Thyroid gland (tissue), 4 donors: ENCODE data around the gene NBEAL1. TPM values are rescaled to one million over a fixed set of nuclear protein-coding genes. Genes with fewer than 3 reads are reported as not detected.

Source experiments
- DNase-seq, 2 donors: peaks; one replicate each; pipeline ENCODE4 v3.0.0-alpha.2; 2019
- H3K27ac ChIP-seq, 3 donors: fragments of 200-600 bp; sonication (generic); 1 replicate in 2 of 3; 2 replicates in 1 of 3; pipeline ENCODE4 v1.5.1; 2016 to 2019; ENCODE audit warnings: mild to moderate bottlenecking in 1 of 3, moderate library complexity in 1 of 3
- H3K27me3 ChIP-seq: fragments of 200-600 bp; sonication (generic); one replicate; pipeline ENCODE4 v1.5.1; 2019
- H3K36me3 ChIP-seq, 2 donors: fragments of 200-600 bp; sonication (generic); one replicate each; pipeline ENCODE4 v1.5.1; 2016 to 2019
- H3K4me1 ChIP-seq, 2 donors: fragments of 200-600 bp; sonication (generic); one replicate each; pipeline ENCODE4 v1.5.1; 2017 to 2019
- H3K4me3 ChIP-seq, 3 donors: fragments of 200-600 bp; sonication (generic); replicated peaks in 1 of 3; 1 replicate in 2 of 3; 2 replicates in 1 of 3; pipeline ENCODE4 v1.5.1; 2016; ENCODE audit warnings: mild to moderate bottlenecking in 1 of 3
- H3K9me3 ChIP-seq: fragments of 200-600 bp; sonication (generic); one replicate; pipeline ENCODE4 v1.5.1; 2017
- POLR2A ChIP-seq, 2 donors: fragments of 450-650 bp; IDR thresholded peaks; one replicate each; pipeline ENCODE4 v1.6.1; 2017; ENCODE audit warnings: antibody characterized with exemption in 2 of 2, mild to moderate bottlenecking in 2 of 2, moderate library complexity in 1 of 2
- WGBS, 2 donors: methylation state at CpG; one replicate each; pipeline ENCODE4 v1.1.5; 2017; 5-methylcytosine and 5-hydroxymethylcytosine counted together
- intact Hi-C: fragments of 100-400 bp; cut with DNase I; formaldehyde crosslinking; loops from one replicate; pipeline ENCODE4 v1.15.1; 2023
- total RNA-seq, 4 donors: library from RNA; depleted of rRNA; stranded (reverse); fragments of >200 nt; gene quantifications; one replicate each; pipeline ENCODE4 v1.2.3, GENCODE V29; 2016
- TF ChIP-seq, protein P1 (sequence below), 6 experiments: fragments of 200-600 bp in 3 of 6; fragments of 450-650 bp in 3 of 6; sonication (generic) in 3 of 6; IDR thresholded peaks; one replicate each; pipeline ENCODE4 v1.5.1; 2016 to 2019; ENCODE audit warnings: antibody characterized with exemption in 6 of 6, mild to moderate bottlenecking in 2 of 6, inconsistent platforms in 1 of 6, moderate library complexity in 1 of 6

The NBEAL1 gene
- total RNA-seq, 4 donors from 2014 or later = 58.8 to 88.8 (median 71.3) TPM

DNA sequence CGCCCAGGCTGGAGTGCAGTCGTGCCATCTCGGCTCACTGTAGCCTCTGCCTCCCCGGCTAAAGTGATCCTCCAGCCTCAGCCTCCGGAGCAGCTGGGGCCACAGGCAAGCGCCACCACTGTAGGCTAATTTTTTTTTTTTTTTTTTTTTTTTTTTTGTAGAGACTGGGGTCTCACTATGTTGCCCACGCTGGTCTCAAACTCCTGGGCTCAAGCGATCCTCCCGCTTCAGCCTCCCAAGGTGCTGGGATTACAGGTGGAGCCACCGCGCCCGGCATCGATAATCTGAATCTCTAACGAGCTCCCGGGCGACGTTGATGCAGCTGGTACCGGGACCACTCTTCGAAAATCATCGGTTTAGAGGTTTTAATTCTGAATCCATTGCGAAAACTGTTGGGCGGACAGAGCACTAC, 223.6 kb downstream of the NBEAL1 start:
- intact Hi-C loops = loop anchor here (10.0 kb wide), 1 partner anchor 417 kb away; no protein-coding TSS in a partner anchor
- WGBS, 2 donors = 28 to 33% methylated on average over 22 of the region's 22 CpGs
- Histone ChIP-seq H3K4me3 (peak overlapping the region; percentile 76 to 84 (median 79)), H3K36me3 (no peaks in the 10 kb centered on the region), H3K4me1 (peaks cover 0 to 16% of the 10 kb centered on the region in 2 donors), H3K9me3 (no peaks in the 10 kb centered on the region), H3K27me3 (no peaks in the 10 kb centered on the region), H3K27ac (peak overlapping the region; percentile 90 to 98 (median 98))
- no peak for TF ChIP-seq POLR2A (IDR thresholded peaks at IDR 0.05)
- TF ChIP-seq, protein P1, sequence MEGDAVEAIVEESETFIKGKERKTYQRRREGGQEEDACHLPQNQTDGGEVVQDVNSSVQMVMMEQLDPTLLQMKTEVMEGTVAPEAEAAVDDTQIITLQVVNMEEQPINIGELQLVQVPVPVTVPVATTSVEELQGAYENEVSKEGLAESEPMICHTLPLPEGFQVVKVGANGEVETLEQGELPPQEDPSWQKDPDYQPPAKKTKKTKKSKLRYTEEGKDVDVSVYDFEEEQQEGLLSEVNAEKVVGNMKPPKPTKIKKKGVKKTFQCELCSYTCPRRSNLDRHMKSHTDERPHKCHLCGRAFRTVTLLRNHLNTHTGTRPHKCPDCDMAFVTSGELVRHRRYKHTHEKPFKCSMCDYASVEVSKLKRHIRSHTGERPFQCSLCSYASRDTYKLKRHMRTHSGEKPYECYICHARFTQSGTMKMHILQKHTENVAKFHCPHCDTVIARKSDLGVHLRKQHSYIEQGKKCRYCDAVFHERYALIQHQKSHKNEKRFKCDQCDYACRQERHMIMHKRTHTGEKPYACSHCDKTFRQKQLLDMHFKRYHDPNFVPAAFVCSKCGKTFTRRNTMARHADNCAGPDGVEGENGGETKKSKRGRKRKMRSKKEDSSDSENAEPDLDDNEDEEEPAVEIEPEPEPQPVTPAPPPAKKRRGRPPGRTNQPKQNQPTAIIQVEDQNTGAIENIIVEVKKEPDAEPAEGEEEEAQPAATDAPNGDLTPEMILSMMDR (IDR thresholded peaks at IDR 0.05) = no peak
- DNase-seq = no peak

DNA sequence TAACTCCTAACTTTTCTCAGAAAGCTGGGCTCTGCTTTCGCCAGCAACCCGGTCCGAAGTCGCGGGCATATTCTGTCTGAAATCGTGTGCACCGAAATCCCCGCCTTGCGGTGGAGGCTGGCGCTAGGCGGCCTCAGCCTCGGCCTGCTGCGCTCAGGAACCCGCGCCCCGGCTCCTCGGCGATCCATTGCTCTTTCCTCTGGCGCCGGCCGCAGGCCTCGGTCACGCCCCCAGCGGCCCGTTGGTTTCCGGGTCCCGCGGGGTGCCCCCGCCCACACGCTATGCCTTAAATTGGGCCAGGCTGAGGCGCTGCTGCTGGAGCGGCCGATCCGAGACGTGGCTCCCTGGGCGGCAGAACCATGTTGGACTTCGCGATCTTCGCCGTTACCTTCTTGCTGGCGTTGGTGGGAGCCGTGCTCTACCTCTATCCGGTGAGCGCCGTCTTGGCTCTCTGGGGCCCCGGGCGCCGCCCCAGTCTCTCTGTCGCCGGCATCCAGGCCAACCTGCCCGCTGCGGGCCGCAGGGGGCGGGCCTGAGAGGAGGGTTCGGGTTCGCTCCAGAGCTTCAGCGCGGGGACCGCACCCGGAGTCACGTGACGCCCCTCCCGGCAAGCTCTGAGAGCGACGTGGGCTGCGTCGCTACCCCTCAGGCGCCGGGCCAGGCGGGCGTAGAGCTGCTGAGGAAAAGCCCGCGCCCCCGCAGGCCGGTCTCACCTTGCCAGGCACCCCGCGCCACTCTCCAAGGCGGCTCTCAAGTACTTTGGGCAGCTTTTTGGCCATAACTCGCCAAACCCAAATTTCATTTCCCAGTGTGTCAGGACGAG, 224.2 kb downstream of the NBEAL1 start, which contains the start of gene CYP20A1:
Gene CYP20A1 (plus strand): TSS at position 315 of the 823 bp plus-strand sequence. CDS start 45 bp downstream, at position 360.
- DNase-seq = peak; percentile 96 to 97
- peak within 1 kb of the TSS; percentile 76 to 84 (median 79) for H3K4me3 ChIP-seq
- no peaks in the 10 kb centered on the region for H3K27me3 ChIP-seq
- H3K4me1 ChIP-seq = peaks cover 0 to 16% of the 10 kb centered on the region in 2 donors
- H3K9me3 ChIP-seq = no peaks in the 10 kb centered on the region
- no peaks in the 10 kb centered on the region for H3K36me3 ChIP-seq
- TF ChIP-seq POLR2A (IDR thresholded peaks at IDR 0.05) = peak; percentile 57 to 87
- TF ChIP-seq, protein P1 (IDR thresholded peaks at IDR 0.05) = peak in 3 of 6 experiments; percentile 18 to 43 (median 38)
- H3K27ac ChIP-seq = peak within 1 kb of the TSS; percentile 90 to 98 (median 98)
- intact Hi-C loops = loop anchor here (10.0 kb wide), 1 partner anchor 416 kb away; no protein-coding TSS in a partner anchor
- WGBS, 2 donors = 1% methylated on average over 18 to 50 of the region's 80 CpGs

DNA sequence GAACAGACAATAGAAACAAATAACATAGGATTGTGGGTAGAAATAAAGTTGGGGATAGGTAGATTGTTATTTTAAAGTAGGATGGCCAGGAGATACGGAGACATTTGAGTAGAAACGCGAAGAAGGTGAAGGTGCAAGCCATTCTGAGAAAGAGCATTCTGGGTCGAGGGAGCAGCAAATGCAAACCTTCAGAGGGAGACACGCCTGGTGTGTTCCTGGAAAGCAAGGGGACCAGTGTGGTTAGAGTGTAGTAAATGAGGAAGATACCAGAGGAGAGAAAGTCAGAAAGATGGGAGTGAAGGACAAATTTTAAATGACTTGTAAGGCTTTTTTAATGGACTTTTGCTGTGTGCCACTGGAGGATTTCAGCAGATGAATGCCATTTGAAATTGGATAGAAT, 225.8 kb downstream of the NBEAL1 start:
- H3K4me3 ChIP-seq = peak overlapping the region in 1 of 3 donors; percentile 76
- no peak overlapping the region for H3K27ac ChIP-seq
- peaks cover 1 to 17% of the 10 kb centered on the region in 2 donors for H3K4me1 ChIP-seq
- H3K27me3 ChIP-seq = no peaks in the 10 kb centered on the region
- intact Hi-C loops = loop anchor here (10.0 kb wide), 1 partner anchor 204 kb away; no protein-coding TSS in a partner anchor
- H3K9me3 ChIP-seq = no peaks in the 10 kb centered on the region
- WGBS, 2 donors = 91% methylated on average over 5 of the region's 5 CpGs
- no peak for DNase-seq
- H3K36me3 ChIP-seq = no peaks in the 10 kb centered on the region
- no peak for TF ChIP-seq POLR2A (IDR thresholded peaks at IDR 0.05)
- TF ChIP-seq, protein P1 (IDR thresholded peaks at IDR 0.05) = no peak

DNA sequence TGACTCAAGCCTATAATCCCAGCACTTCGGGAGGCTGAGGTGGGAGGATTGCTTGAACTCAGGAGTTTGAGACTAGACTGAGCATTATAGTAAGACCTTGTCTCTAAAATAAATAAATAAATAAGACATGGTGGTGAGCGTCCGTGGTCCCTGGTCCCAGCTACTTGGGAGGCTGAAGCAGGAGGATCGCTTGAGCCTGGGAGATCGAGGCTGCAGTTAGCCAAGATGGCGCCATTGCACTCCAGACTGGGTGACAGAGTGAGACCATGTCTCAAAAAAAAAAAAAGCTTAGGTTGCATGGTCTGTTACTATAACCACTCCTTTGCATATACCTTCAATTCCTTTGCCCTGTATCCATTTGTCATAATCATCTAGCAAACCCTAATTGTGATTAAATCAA, 227.8 kb downstream of the NBEAL1 start:
- WGBS, 2 donors = 95 to 96% methylated on average over 6 of the region's 6 CpGs
- Histone ChIP-seq H3K4me1 (peaks cover 8 to 24% of the 10 kb centered on the region in 2 donors), H3K9me3 (no peaks in the 10 kb centered on the region), H3K4me3 (no peak overlapping the region), H3K27ac (no peak overlapping the region), H3K36me3 (no peaks in the 10 kb centered on the region), H3K27me3 (no peaks in the 10 kb centered on the region)
- no peak for DNase-seq
- intact Hi-C loops = loop anchor here (10.0 kb wide), 1 partner anchor 202 kb away; no protein-coding TSS in a partner anchor
- TF ChIP-seq, protein P1 (IDR thresholded peaks at IDR 0.05) = no peak
- no peak for TF ChIP-seq POLR2A (IDR thresholded peaks at IDR 0.05)
